ENCODE measurements around the gene MKRN2. TPM values are rescaled to one million over a fixed set of nuclear protein-coding genes. Genes with fewer than 3 reads are reported as not detected.

The MKRN2 gene
- total and polyA plus RNA-seq, 4 donors, result 15.7 to 30.8 (median 23.3) TPM

DNA sequence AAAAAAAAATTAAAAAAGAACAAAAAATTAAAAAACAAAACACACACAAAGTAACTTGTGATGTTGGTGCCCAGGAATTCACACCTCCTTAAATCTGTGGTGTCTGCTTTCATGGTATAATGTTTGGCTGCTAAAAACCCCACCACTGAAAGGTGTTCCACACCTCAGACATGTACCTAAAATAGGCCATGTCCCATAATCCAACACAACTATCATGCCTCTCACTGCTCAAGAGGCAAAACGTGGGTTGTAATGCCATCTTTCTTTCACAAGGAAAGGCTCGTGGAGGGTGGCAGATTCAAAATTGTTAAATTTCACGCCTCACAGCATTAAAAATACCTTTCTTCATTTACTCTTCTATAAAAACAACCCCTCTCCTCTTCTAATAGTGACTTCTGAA is 29.5 kb downstream of the MKRN2 start:
- H3K9ac ChIP-seq (ENCODE audit: insufficient read depth in 1 of 2, low read length in 2 of 2), result no peak overlapping the region
- no peaks in the 10 kb centered on the region for H3K27me3 ChIP-seq (ENCODE audit: control insufficient read depth in 3 of 3, insufficient read depth in 3 of 3, low read length in 2 of 3)
- 85 to 86% methylated on average over 3 of the region's 3 CpGs for WGBS, 2 donors
- peaks cover 37 to 57% (median 56%) of the 10 kb centered on the region in 4 donors for H3K36me3 ChIP-seq (ENCODE audit: control insufficient read depth in 4 of 4, insufficient read depth in 4 of 4, low read length in 4 of 4)
- no peak for DNase-seq
- peaks cover 0 to 3% (median 0%) of the 10 kb centered on the region in 5 donors for H3K4me1 ChIP-seq (ENCODE audit: control insufficient read depth in 5 of 5, insufficient read depth in 5 of 5, low read length in 5 of 5)
- H3K4me3 ChIP-seq, result no peak overlapping the region
- H3K27ac ChIP-seq (ENCODE audit: low read depth in 1 of 2, low read length in 1 of 2), result no peak overlapping the region
- ATAC-seq (ENCODE audit: insufficient read depth, low FRiP score), result no peak
- H3K9me3 ChIP-seq (ENCODE audit: control insufficient read depth in 4 of 4, insufficient read depth in 3 of 4, low read length in 3 of 4), result no peaks in the 10 kb centered on the region
- TF ChIP-seq, protein P1, sequence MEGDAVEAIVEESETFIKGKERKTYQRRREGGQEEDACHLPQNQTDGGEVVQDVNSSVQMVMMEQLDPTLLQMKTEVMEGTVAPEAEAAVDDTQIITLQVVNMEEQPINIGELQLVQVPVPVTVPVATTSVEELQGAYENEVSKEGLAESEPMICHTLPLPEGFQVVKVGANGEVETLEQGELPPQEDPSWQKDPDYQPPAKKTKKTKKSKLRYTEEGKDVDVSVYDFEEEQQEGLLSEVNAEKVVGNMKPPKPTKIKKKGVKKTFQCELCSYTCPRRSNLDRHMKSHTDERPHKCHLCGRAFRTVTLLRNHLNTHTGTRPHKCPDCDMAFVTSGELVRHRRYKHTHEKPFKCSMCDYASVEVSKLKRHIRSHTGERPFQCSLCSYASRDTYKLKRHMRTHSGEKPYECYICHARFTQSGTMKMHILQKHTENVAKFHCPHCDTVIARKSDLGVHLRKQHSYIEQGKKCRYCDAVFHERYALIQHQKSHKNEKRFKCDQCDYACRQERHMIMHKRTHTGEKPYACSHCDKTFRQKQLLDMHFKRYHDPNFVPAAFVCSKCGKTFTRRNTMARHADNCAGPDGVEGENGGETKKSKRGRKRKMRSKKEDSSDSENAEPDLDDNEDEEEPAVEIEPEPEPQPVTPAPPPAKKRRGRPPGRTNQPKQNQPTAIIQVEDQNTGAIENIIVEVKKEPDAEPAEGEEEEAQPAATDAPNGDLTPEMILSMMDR (IDR thresholded peaks at IDR 0.05; ENCODE audit: control extremely low read depth, extremely low read depth), result no peak

DNA sequence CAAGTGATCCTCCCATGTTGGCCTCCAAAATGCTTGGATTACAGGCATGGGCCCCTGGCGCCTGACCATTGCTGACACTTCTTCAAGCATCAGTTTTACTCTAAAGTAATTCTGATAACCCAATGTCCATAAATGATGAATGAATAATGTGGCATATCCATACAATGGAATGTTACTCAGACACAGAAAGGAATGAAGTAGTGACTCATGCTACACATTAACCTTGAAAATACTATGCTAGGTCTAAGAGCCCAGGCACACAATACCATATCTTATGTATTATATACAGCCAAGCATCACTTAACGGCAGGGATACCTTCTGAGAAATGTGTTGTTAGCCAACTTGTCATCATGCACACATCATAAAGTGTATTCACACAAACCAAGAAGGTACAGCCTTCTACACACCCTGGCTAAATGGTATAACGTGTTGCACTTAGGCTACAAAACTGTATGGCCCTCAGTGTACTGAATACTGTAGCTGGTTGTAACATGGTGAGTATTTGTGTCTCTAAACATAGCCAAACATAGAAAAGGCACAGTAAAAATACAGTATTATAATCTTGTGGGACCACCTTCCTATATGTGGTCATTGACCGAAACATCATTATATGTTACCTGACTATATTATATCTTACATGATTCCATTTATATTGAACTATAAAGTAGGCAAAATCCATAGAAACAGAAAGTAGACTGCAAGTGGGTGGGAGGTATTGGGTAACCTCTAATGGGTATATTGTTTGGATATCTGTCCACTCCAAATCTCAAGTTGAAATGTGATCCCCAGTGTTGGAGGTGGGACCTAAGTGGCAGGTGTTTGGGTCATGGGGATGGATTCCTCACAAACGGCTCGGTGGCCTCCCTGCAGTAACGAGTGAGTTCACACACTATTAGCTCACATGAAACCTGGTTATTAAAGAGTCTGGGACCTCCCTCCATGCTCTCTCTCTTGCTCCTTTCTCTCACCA is 31.4 kb downstream of the MKRN2 start:
- H3K27me3 ChIP-seq (ENCODE audit: control insufficient read depth in 3 of 3, insufficient read depth in 3 of 3, low read length in 2 of 3), result no peaks in the 10 kb centered on the region

DNA sequence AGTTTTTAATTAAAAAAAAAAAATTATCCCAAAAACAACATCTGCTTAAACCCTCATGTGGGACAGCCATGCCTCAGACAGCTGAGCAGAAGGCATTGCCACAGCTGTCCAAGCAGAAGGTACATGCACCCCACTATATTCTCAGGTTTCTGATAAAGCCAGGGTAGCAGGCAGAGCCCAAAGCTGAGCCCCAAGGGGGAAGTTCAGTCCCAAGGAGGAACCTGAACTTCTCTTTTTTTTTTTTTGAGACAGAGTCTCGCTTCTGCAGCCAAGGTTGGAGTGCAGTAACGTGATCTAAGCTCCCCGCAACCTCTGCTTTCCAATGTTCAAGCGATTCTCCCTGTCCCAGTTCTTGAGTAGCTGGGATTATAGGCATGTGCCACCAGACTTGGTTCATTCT is 33.2 kb downstream of the MKRN2 start:
- TF ChIP-seq, protein P1 (IDR thresholded peaks at IDR 0.05; ENCODE audit: control extremely low read depth, extremely low read depth), result no peak
- no peak overlapping the region for H3K4me3 ChIP-seq
- ATAC-seq (ENCODE audit: insufficient read depth, low FRiP score) (no peak), DNase-seq (no peak)
- no peak overlapping the region for H3K27ac ChIP-seq (ENCODE audit: low read depth in 1 of 2, low read length in 1 of 2)
- H3K9ac ChIP-seq (ENCODE audit: insufficient read depth in 1 of 2, low read length in 2 of 2), result no peak overlapping the region
- no peaks in the 10 kb centered on the region for H3K9me3 ChIP-seq (ENCODE audit: control insufficient read depth in 4 of 4, insufficient read depth in 3 of 4, low read length in 3 of 4)
- H3K4me1 ChIP-seq (ENCODE audit: control insufficient read depth in 5 of 5, insufficient read depth in 5 of 5, low read length in 5 of 5), result peaks cover 0 to 3% (median 0%) of the 10 kb centered on the region in 5 donors
- no peaks in the 10 kb centered on the region for H3K27me3 ChIP-seq (ENCODE audit: control insufficient read depth in 3 of 3, insufficient read depth in 3 of 3, low read length in 2 of 3)
- WGBS, 2 donors, result 54% methylated on average over 1 of the region's 4 CpGs; no CpG with 5 or more reads in 1 of the 2 donors
- peaks cover 31 to 45% (median 38%) of the 10 kb centered on the region in 4 donors for H3K36me3 ChIP-seq (ENCODE audit: control insufficient read depth in 4 of 4, insufficient read depth in 4 of 4, low read length in 4 of 4)

More for the DNA sequence above, 31.4 kb downstream of the MKRN2 start:
- ATAC-seq (ENCODE audit: insufficient read depth, low FRiP score) (no peak), DNase-seq (peak; percentile 24 to 71 (median 41))
- 76 to 87% methylated on average over 7 of the region's 7 CpGs for WGBS, 2 donors
- peaks cover 36 to 49% (median 46%) of the 10 kb centered on the region in 4 donors for H3K36me3 ChIP-seq (ENCODE audit: control insufficient read depth in 4 of 4, insufficient read depth in 4 of 4, low read length in 4 of 4)
- no peak overlapping the region for H3K4me3 ChIP-seq
- H3K27ac ChIP-seq (ENCODE audit: low read depth in 1 of 2, low read length in 1 of 2), result peak overlapping the region in 1 of 2 donors; percentile 49
- TF ChIP-seq, protein P1 (IDR thresholded peaks at IDR 0.05; ENCODE audit: control extremely low read depth, extremely low read depth), result no peak
- peaks cover 0 to 3% (median 0%) of the 10 kb centered on the region in 5 donors for H3K4me1 ChIP-seq (ENCODE audit: control insufficient read depth in 5 of 5, insufficient read depth in 5 of 5, low read length in 5 of 5)
- H3K9me3 ChIP-seq (ENCODE audit: control insufficient read depth in 4 of 4, insufficient read depth in 3 of 4, low read length in 3 of 4), result no peaks in the 10 kb centered on the region
- no peak overlapping the region for H3K9ac ChIP-seq (ENCODE audit: insufficient read depth in 1 of 2, low read length in 2 of 2)
